ENCODE results near the gene HNRNPA2B1. TPM values are rescaled to one million over a fixed set of nuclear protein-coding genes. Genes with fewer than 3 reads are reported as not detected.

Gene HNRNPA2B1
- total RNA-seq, 1 donor from 2014 or later: 62.7 TPM

GRCh38 chr7:26183545-26184280 is 16.8 kb downstream of the HNRNPA2B1 start:
- FAIRE-seq (no peak), DNase-seq (ENCODE audit: low read depth) (no peak)
- H3K27me3 ChIP-seq (ENCODE audit: control insufficient read depth, insufficient read depth, low read length): no peaks in the 10 kb centered on the region
- H3K4me3 ChIP-seq (ENCODE audit: low read depth, low read length): no peak overlapping the region
- H3K36me3 ChIP-seq (ENCODE audit: control insufficient read depth, insufficient read depth, low read length): peaks cover 3% of the 10 kb centered on the region
- no peak for TF ChIP-seq CTCF (IDR thresholded peaks at IDR 0.05; ENCODE audit: insufficient read depth, low read length, severe bottlenecking)

- no peaks in the 10 kb centered on the region for H3K27me3 ChIP-seq (ENCODE audit: control insufficient read depth, insufficient read depth, low read length)
- peaks cover 2% of the 10 kb centered on the region for H3K36me3 ChIP-seq (ENCODE audit: control insufficient read depth, insufficient read depth, low read length)
- no peak overlapping the region for H3K4me3 ChIP-seq (ENCODE audit: low read depth, low read length)
- TF ChIP-seq CTCF (IDR thresholded peaks at IDR 0.05; ENCODE audit: insufficient read depth, low read length, severe bottlenecking): no peak
- FAIRE-seq (no peak), DNase-seq (ENCODE audit: low read depth) (no peak)
Observed at GRCh38 chr7:26182706-26183105, 17.8 kb downstream of the HNRNPA2B1 start.

GRCh38 chr7:26182283-26182682 is 18.3 kb downstream of the HNRNPA2B1 start:
- no peaks in the 10 kb centered on the region for H3K27me3 ChIP-seq (ENCODE audit: control insufficient read depth, insufficient read depth, low read length)
- H3K36me3 ChIP-seq (ENCODE audit: control insufficient read depth, insufficient read depth, low read length): no peaks in the 10 kb centered on the region
- FAIRE-seq (no peak), DNase-seq (ENCODE audit: low read depth) (no peak)
- TF ChIP-seq CTCF (IDR thresholded peaks at IDR 0.05; ENCODE audit: insufficient read depth, low read length, severe bottlenecking): no peak
- no peak overlapping the region for H3K4me3 ChIP-seq (ENCODE audit: low read depth, low read length)

GRCh38 chr7:26181474-26182227 is 18.9 kb downstream of the HNRNPA2B1 start:
- DNase-seq (ENCODE audit: low read depth) (no peak), FAIRE-seq (no peak)
- no peak overlapping the region for H3K4me3 ChIP-seq (ENCODE audit: low read depth, low read length)
- no peaks in the 10 kb centered on the region for H3K36me3 ChIP-seq (ENCODE audit: control insufficient read depth, insufficient read depth, low read length)
- H3K27me3 ChIP-seq (ENCODE audit: control insufficient read depth, insufficient read depth, low read length): no peaks in the 10 kb centered on the region
- no peak for TF ChIP-seq CTCF (IDR thresholded peaks at IDR 0.05; ENCODE audit: insufficient read depth, low read length, severe bottlenecking)

GRCh38 chr7:26180792-26181198 is 19.8 kb downstream of the HNRNPA2B1 start:
- Histone ChIP-seq H3K4me3 (ENCODE audit: low read depth, low read length) (no peak overlapping the region), H3K36me3 (ENCODE audit: control insufficient read depth, insufficient read depth, low read length) (no peaks in the 10 kb centered on the region), H3K27me3 (ENCODE audit: control insufficient read depth, insufficient read depth, low read length) (no peaks in the 10 kb centered on the region)
- TF ChIP-seq CTCF (IDR thresholded peaks at IDR 0.05; ENCODE audit: insufficient read depth, low read length, severe bottlenecking): no peak
- DNase-seq (ENCODE audit: low read depth) (no peak), FAIRE-seq (no peak)

Data from bronchial epithelial cell (primary cell).